ENCODE measurements around the gene GTF3C4. TPM values are rescaled to one million over a fixed set of nuclear protein-coding genes. Genes with fewer than 3 reads are reported as not detected.

GTF3C4 gene
- total RNA-seq, 1 donor from 2014 or later = 21.2 TPM

- Mint-ChIP-seq H3K27ac (ENCODE audit: unreplicated experiment) (no peak overlapping the region), H3K36me3 (ENCODE audit: unreplicated experiment) (peaks cover 48% of the 10 kb centered on the region), H3K27me3 (ENCODE audit: unreplicated experiment) (no peaks in the 10 kb centered on the region), H3K9me3 (ENCODE audit: unreplicated experiment) (no peaks in the 10 kb centered on the region), H3K4me3 (ENCODE audit: unreplicated experiment) (no peak overlapping the region), H3K4me1 (ENCODE audit: unreplicated experiment) (peaks cover 8% of the 10 kb centered on the region)
- TF ChIP-seq, protein P1, sequence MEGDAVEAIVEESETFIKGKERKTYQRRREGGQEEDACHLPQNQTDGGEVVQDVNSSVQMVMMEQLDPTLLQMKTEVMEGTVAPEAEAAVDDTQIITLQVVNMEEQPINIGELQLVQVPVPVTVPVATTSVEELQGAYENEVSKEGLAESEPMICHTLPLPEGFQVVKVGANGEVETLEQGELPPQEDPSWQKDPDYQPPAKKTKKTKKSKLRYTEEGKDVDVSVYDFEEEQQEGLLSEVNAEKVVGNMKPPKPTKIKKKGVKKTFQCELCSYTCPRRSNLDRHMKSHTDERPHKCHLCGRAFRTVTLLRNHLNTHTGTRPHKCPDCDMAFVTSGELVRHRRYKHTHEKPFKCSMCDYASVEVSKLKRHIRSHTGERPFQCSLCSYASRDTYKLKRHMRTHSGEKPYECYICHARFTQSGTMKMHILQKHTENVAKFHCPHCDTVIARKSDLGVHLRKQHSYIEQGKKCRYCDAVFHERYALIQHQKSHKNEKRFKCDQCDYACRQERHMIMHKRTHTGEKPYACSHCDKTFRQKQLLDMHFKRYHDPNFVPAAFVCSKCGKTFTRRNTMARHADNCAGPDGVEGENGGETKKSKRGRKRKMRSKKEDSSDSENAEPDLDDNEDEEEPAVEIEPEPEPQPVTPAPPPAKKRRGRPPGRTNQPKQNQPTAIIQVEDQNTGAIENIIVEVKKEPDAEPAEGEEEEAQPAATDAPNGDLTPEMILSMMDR (IDR thresholded peaks at IDR 0.05) = no peak
- DNase-seq (ENCODE audit: extremely low spot score, unreplicated experiment) = no peak
These were observed 42.7 kb upstream of the GTF3C4 start for GRCh38 chr9:132627594-132627993.

GRCh38 chr9:132628746-132629145 lies 41.5 kb upstream of the GTF3C4 start:
- no peak overlapping the region for H3K27ac Mint-ChIP-seq (ENCODE audit: unreplicated experiment)
- peaks cover 49% of the 10 kb centered on the region for H3K36me3 Mint-ChIP-seq (ENCODE audit: unreplicated experiment)
- no peak overlapping the region for H3K4me3 Mint-ChIP-seq (ENCODE audit: unreplicated experiment)
- H3K9me3 Mint-ChIP-seq (ENCODE audit: unreplicated experiment) = no peaks in the 10 kb centered on the region
- H3K4me1 Mint-ChIP-seq (ENCODE audit: unreplicated experiment) = peaks cover 9% of the 10 kb centered on the region
- no peak for DNase-seq (ENCODE audit: extremely low spot score, unreplicated experiment)
- TF ChIP-seq, protein P1 (IDR thresholded peaks at IDR 0.05) = no peak
- no peaks in the 10 kb centered on the region for H3K27me3 Mint-ChIP-seq (ENCODE audit: unreplicated experiment)

GRCh38 chr9:132630116-132630515 lies 40.1 kb upstream of the GTF3C4 start:
- DNase-seq (ENCODE audit: extremely low spot score, unreplicated experiment) = no peak
- Mint-ChIP-seq H3K4me3 (ENCODE audit: unreplicated experiment) (no peak overlapping the region), H3K36me3 (ENCODE audit: unreplicated experiment) (peaks cover 51% of the 10 kb centered on the region), H3K27ac (ENCODE audit: unreplicated experiment) (no peak overlapping the region), H3K27me3 (ENCODE audit: unreplicated experiment) (no peaks in the 10 kb centered on the region), H3K4me1 (ENCODE audit: unreplicated experiment) (peaks cover 10% of the 10 kb centered on the region), H3K9me3 (ENCODE audit: unreplicated experiment) (no peaks in the 10 kb centered on the region)
- TF ChIP-seq, protein P1 (IDR thresholded peaks at IDR 0.05) = no peak

GRCh38 chr9:132630811-132631210 lies 39.5 kb upstream of the GTF3C4 start:
- TF ChIP-seq, protein P1 (IDR thresholded peaks at IDR 0.05) = no peak
- Mint-ChIP-seq H3K9me3 (ENCODE audit: unreplicated experiment) (no peaks in the 10 kb centered on the region), H3K4me1 (ENCODE audit: unreplicated experiment) (peaks cover 10% of the 10 kb centered on the region), H3K27me3 (ENCODE audit: unreplicated experiment) (no peaks in the 10 kb centered on the region), H3K27ac (ENCODE audit: unreplicated experiment) (no peak overlapping the region), H3K36me3 (ENCODE audit: unreplicated experiment) (peaks cover 45% of the 10 kb centered on the region), H3K4me3 (ENCODE audit: unreplicated experiment) (no peak overlapping the region)
- no peak for DNase-seq (ENCODE audit: extremely low spot score, unreplicated experiment)

GRCh38 chr9:132631280-132631679 lies 39.0 kb upstream of the GTF3C4 start:
- TF ChIP-seq, protein P1 (IDR thresholded peaks at IDR 0.05) = no peak
- H3K36me3 Mint-ChIP-seq (ENCODE audit: unreplicated experiment) = peaks cover 40% of the 10 kb centered on the region
- no peak for DNase-seq (ENCODE audit: extremely low spot score, unreplicated experiment)
- H3K9me3 Mint-ChIP-seq (ENCODE audit: unreplicated experiment) = no peaks in the 10 kb centered on the region
- no peak overlapping the region for H3K4me3 Mint-ChIP-seq (ENCODE audit: unreplicated experiment)
- no peaks in the 10 kb centered on the region for H3K27me3 Mint-ChIP-seq (ENCODE audit: unreplicated experiment)
- H3K4me1 Mint-ChIP-seq (ENCODE audit: unreplicated experiment) = peaks cover 10% of the 10 kb centered on the region
- peak overlapping the region; percentile 31 for H3K27ac Mint-ChIP-seq (ENCODE audit: unreplicated experiment)
